ENCODE data around the gene HIVEP1.

DNA sequence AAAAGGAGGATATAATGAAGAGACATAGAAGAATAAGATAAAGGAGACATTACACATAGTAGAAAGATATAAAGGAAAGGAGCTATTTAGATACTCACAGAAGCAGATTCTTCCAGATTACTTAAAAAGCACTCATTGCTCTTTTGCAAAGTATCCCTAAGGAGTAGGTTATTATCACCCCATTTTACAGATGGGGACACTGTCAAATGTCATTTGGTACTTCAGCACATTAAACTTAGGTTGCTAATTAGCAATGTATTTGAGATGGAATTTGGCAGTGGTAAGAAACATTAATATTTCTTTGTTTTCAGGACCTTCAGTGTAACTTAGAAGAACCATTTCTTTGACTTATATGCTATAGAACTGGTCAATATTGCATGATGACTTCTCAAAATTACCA lies 11.9 kb upstream of the HIVEP1 start:
- TF ChIP-seq IRF3 (IDR thresholded peaks at IDR 0.05; ENCODE audit: low read depth, low read length) = no peak
- no peak for TF ChIP-seq YY1 (IDR thresholded peaks at IDR 0.05; ENCODE audit: low read depth)
- TF ChIP-seq CTCF (IDR thresholded peaks at IDR 0.05) = no peak
- TF ChIP-seq JUND (IDR thresholded peaks at IDR 0.05) = no peak
- TF ChIP-seq, protein P1, sequence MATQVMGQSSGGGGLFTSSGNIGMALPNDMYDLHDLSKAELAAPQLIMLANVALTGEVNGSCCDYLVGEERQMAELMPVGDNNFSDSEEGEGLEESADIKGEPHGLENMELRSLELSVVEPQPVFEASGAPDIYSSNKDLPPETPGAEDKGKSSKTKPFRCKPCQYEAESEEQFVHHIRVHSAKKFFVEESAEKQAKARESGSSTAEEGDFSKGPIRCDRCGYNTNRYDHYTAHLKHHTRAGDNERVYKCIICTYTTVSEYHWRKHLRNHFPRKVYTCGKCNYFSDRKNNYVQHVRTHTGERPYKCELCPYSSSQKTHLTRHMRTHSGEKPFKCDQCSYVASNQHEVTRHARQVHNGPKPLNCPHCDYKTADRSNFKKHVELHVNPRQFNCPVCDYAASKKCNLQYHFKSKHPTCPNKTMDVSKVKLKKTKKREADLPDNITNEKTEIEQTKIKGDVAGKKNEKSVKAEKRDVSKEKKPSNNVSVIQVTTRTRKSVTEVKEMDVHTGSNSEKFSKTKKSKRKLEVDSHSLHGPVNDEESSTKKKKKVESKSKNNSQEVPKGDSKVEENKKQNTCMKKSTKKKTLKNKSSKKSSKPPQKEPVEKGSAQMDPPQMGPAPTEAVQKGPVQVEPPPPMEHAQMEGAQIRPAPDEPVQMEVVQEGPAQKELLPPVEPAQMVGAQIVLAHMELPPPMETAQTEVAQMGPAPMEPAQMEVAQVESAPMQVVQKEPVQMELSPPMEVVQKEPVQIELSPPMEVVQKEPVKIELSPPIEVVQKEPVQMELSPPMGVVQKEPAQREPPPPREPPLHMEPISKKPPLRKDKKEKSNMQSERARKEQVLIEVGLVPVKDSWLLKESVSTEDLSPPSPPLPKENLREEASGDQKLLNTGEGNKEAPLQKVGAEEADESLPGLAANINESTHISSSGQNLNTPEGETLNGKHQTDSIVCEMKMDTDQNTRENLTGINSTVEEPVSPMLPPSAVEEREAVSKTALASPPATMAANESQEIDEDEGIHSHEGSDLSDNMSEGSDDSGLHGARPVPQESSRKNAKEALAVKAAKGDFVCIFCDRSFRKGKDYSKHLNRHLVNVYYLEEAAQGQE (IDR thresholded peaks at IDR 0.05; ENCODE audit: low read depth, low read length) = no peak
- TF ChIP-seq CHD2 (IDR thresholded peaks at IDR 0.05; ENCODE audit: low read length, partially characterized antibody) = no peak
- TF ChIP-seq, protein P2, sequence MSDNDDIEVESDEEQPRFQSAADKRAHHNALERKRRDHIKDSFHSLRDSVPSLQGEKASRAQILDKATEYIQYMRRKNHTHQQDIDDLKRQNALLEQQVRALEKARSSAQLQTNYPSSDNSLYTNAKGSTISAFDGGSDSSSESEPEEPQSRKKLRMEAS (IDR thresholded peaks at IDR 0.05; ENCODE audit: low read depth) = no peak
- no peak for TF ChIP-seq SMC3 (IDR thresholded peaks at IDR 0.05; ENCODE audit: low read depth, low read length)
- TF ChIP-seq POLR2AphosphoS5 (IDR thresholded peaks at IDR 0.05; ENCODE audit: low read depth, low read length) = no peak
- TF ChIP-seq, protein P3, sequence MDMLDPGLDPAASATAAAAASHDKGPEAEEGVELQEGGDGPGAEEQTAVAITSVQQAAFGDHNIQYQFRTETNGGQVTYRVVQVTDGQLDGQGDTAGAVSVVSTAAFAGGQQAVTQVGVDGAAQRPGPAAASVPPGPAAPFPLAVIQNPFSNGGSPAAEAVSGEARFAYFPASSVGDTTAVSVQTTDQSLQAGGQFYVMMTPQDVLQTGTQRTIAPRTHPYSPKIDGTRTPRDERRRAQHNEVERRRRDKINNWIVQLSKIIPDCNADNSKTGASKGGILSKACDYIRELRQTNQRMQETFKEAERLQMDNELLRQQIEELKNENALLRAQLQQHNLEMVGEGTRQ (IDR thresholded peaks at IDR 0.05; ENCODE audit: borderline replicate concordance, low read depth, low read length) = no peak
- no peak for TF ChIP-seq RAD21 (IDR thresholded peaks at IDR 0.05; ENCODE audit: low read length)
- TF ChIP-seq RFX5 (IDR thresholded peaks at IDR 0.05; ENCODE audit: low read length) = no peak
- TF ChIP-seq EP300 (IDR thresholded peaks at IDR 0.05; ENCODE audit: borderline replicate concordance in 1 of 2, low read depth in 1 of 2, low read length in 1 of 2) = no peak

All from SK-N-SH (cell line).